HK-2 (cell line): ENCODE results near the gene DHX35.

Experiments
- DNase-seq: peaks from one replicate; pipeline ENCODE4 v3.0.0-alpha.2; 2018; ENCODE audit not compliant: unreplicated experiment

DHX35 gene

GRCh38 chr20:39066471-39067242 is 104.5 kb downstream of the DHX35 start:
- DNase-seq: no peak

GRCh38 chr20:39067526-39068216 is 105.5 kb downstream of the DHX35 start:
- DNase-seq: no peak

GRCh38 chr20:39069976-39070375 is 107.8 kb downstream of the DHX35 start:
- DNase-seq: no peak

GRCh38 chr20:39070484-39071231 is 108.5 kb downstream of the DHX35 start:
- DNase-seq: no peak

- DNase-seq: no peak
Observed at GRCh38 chr20:39072132-39072531, 110.0 kb downstream of the DHX35 start.

GRCh38 chr20:39072653-39073052 is 110.5 kb downstream of the DHX35 start:
- DNase-seq: no peak

- DNase-seq: no peak
Observed at GRCh38 chr20:39075731-39076130, 113.6 kb downstream of the DHX35 start.

GRCh38 chr20:39076958-39077357 is 114.8 kb downstream of the DHX35 start:
- DNase-seq: no peak

GRCh38 chr20:39080326-39080725 is 118.2 kb downstream of the DHX35 start:
- no peak for DNase-seq

GRCh38 chr20:39081255-39081654 is 119.1 kb downstream of the DHX35 start:
- DNase-seq: peak; percentile 80

- DNase-seq: no peak
Observed at GRCh38 chr20:39082622-39083398, 120.7 kb downstream of the DHX35 start.

GRCh38 chr20:39083761-39084160 is 121.6 kb downstream of the DHX35 start:
- no peak for DNase-seq

- DNase-seq: no peak
Observed at GRCh38 chr20:39089029-39089428, 126.9 kb downstream of the DHX35 start.
